ENCODE data around the gene RNASET2.

- TF ChIP-seq CTCF (conservative IDR thresholded peaks at IDR 0.05 in 1 of 2, IDR thresholded peaks at IDR 0.05 in 1 of 2; ENCODE audit: low read depth in 1 of 2, low read length in 2 of 2) (no peak), EZH2 (IDR thresholded peaks at IDR 0.05; ENCODE audit: low read length, missing control alignments) (no peak)
These were observed 76.8 kb downstream of the RNASET2 start for GRCh38 chr6:166879594-166879993.
